ENCODE data around the gene HES5. TPM values are rescaled to one million over a fixed set of nuclear protein-coding genes. Genes with fewer than 3 reads are reported as not detected.

HES5 gene
- total and polyA plus RNA-seq, 2 of the 13 experiments (the other 11 are each of a cell fraction or from before 2014, with no cell fraction given), result not detected

- TF ChIP-seq CAMTA2 (CRISPR knock-in tag; IDR thresholded peaks at IDR 0.05; ENCODE audit: borderline replicate concordance) (no peak), ATF2 (CRISPR knock-in tag; IDR thresholded peaks at IDR 0.05) (no peak), SP140L (CRISPR knock-in tag; IDR thresholded peaks at IDR 0.05; ENCODE audit: borderline replicate concordance) (no peak), JDP2 (CRISPR knock-in tag; IDR thresholded peaks at IDR 0.05; ENCODE audit: borderline replicate concordance) (no peak), TRAFD1 (CRISPR knock-in tag; IDR thresholded peaks at IDR 0.05; ENCODE audit: borderline replicate concordance) (no peak), ZNF781 (CRISPR knock-in tag; IDR thresholded peaks at IDR 0.05; ENCODE audit: borderline replicate concordance, not compliant biosample characterization) (no peak), E2F2 (CRISPR knock-in tag; IDR thresholded peaks at IDR 0.05; ENCODE audit: borderline replicate concordance) (no peak), ZNF7 (CRISPR knock-in tag; IDR thresholded peaks at IDR 0.05) (no peak), ZNF451 (CRISPR knock-in tag; IDR thresholded peaks at IDR 0.05) (no peak), RXRA (CRISPR knock-in tag; IDR thresholded peaks at IDR 0.05) (no peak), JUN (CRISPR knock-in tag; IDR thresholded peaks at IDR 0.05) (no peak), ATF7 (IDR thresholded peaks at IDR 0.05) (no peak), ATF7 (CRISPR knock-in tag; IDR thresholded peaks at IDR 0.05) (no peak), ZNF768 (CRISPR knock-in tag; IDR thresholded peaks at IDR 0.05) (no peak), SIX1 (CRISPR knock-in tag; IDR thresholded peaks at IDR 0.05; ENCODE audit: borderline replicate concordance) (no peak), ZBTB40 (IDR thresholded peaks at IDR 0.05) (no peak), ZBTB40 (CRISPR knock-in tag; IDR thresholded peaks at IDR 0.05) (peak; percentile 27)
Observed at GRCh38 chr1:2546515-2547209, 16.6 kb upstream of the HES5 start (continued).

Data from HepG2 (cell line).